GM18505 (cell line): ENCODE results near the gene GALNT2.

Experiments used
- ATAC-seq: cut with Tn5 transposase; IDR thresholded peaks from one replicate; pipeline ENCODE4 v1.9.1; 2021; ENCODE audit not compliant: unreplicated experiment
- POLR2A ChIP-seq: IDR thresholded peaks from 4 replicates; pipeline ENCODE4 v1.6.1; 2011; ENCODE audit warnings: borderline replicate concordance; ENCODE audit not compliant: insufficient read depth, insufficient read length; ENCODE audit errors: extremely low read depth

The GALNT2 gene

GRCh38 chr1:230243146-230243545 lies 176.1 kb downstream of the GALNT2 start:
- ATAC-seq: no peak
- TF ChIP-seq POLR2A: no peak

- ATAC-seq: no peak
- no peak for TF ChIP-seq POLR2A
Measured at GRCh38 chr1:230243583-230244353, 176.7 kb downstream of the GALNT2 start.

- TF ChIP-seq POLR2A: no peak
- ATAC-seq: no peak
Measured at GRCh38 chr1:230246551-230246950, 179.5 kb downstream of the GALNT2 start.

- no peak for ATAC-seq
- TF ChIP-seq POLR2A: no peak
Measured at GRCh38 chr1:230248016-230248888, 181.2 kb downstream of the GALNT2 start.

- no peak for TF ChIP-seq POLR2A
- no peak for ATAC-seq
Measured at GRCh38 chr1:230248889-230249270, 181.8 kb downstream of the GALNT2 start.

- ATAC-seq: no peak
- TF ChIP-seq POLR2A: no peak
Measured at GRCh38 chr1:230249695-230250480, 182.8 kb downstream of the GALNT2 start.

- no peak for TF ChIP-seq POLR2A
- no peak for ATAC-seq
Measured at GRCh38 chr1:230250666-230251065, 183.6 kb downstream of the GALNT2 start.

GRCh38 chr1:230251644-230252191 lies 184.7 kb downstream of the GALNT2 start:
- peak; percentile 78 for ATAC-seq
- no peak for TF ChIP-seq POLR2A

GRCh38 chr1:230253150-230253549 lies 186.1 kb downstream of the GALNT2 start:
- ATAC-seq: no peak
- no peak for TF ChIP-seq POLR2A

- no peak for ATAC-seq
- no peak for TF ChIP-seq POLR2A
Measured at GRCh38 chr1:230254265-230254664, 187.2 kb downstream of the GALNT2 start.

- ATAC-seq: no peak
- no peak for TF ChIP-seq POLR2A
Measured at GRCh38 chr1:230255116-230255515, 188.1 kb downstream of the GALNT2 start.

- TF ChIP-seq POLR2A: no peak
- ATAC-seq: no peak
Measured at GRCh38 chr1:230255991-230256390, 189.0 kb downstream of the GALNT2 start.

GRCh38 chr1:230256896-230257295 lies 189.9 kb downstream of the GALNT2 start:
- no peak for TF ChIP-seq POLR2A
- no peak for ATAC-seq
